SKM-1 treated with dmso at 0.1 percent for 144 hours (cell line): ENCODE results near the gene NMT1.
"Not testable (repeated sequence)": the region's sequence is repeated elsewhere in the genome, so short reads cannot be mapped to it uniquely, and the experiment has no call there.

Experiments
- DNase-seq: peaks from one replicate; lab custom pipeline; 2025; ENCODE audit not compliant: unreplicated experiment; lab: John Stamatoyannopoulos, UW

NMT1 gene

GRCh38 chr17:45036691-45037090, 24.4 kb upstream of the NMT1 start:
- no peak for DNase-seq

GRCh38 chr17:45038728-45039634, 22.1 kb upstream of the NMT1 start:
- DNase-seq = no peak

DNA sequence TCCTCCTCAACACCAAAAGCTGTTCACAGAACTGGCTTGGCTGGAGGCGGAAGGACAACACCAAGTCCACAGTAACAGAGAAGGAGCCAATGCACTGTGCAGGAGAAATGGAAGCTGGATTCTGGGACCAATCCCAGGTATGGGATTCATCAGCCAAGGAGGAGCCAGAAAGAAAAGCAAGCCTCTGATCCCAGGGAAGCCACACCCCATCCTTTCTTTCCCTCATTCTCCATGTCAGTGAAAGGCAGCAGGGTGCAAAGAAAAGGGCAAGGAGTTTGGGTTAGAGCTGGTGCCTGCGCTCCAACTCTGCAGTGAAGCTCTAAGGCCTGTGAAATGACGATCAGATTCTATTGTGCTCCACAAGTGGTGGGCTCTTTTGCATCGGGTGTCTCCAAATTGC, 20.7 kb upstream of the NMT1 start:
- no peak for DNase-seq

- DNase-seq = no peak
Measured at GRCh38 chr17:45042346-45043120, 18.6 kb upstream of the NMT1 start.

- DNase-seq = no peak
Measured at GRCh38 chr17:45043813-45044540, 17.1 kb upstream of the NMT1 start.

DNA sequence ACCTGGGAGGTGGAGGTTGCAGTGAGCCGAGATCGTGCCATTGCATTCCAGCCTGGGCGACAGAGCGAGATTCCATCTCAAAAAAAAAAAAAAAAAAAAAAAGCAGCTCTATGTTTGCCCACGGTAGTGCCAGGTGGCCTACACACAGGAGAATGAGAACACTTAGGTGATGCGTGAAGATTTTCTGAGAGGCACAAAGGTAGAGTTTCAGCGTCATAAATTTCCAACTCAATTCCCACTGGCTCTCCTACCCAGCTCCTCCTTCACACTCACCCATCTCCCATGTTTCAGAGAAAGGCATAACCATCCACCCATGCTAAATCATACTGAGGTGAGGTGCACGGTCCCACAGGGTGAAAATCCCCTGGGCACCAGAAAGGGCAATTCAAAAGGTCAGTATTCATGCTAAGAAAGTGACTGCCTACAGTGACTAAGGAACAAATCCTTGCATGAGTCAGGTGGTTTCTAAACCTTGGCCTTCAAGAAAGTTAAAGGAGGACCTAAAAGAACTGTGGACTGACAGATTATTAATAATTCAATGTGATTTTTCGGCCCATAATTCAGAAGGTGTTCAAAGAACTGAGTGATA, 14.5 kb upstream of the NMT1 start:
- no peak for DNase-seq

DNA sequence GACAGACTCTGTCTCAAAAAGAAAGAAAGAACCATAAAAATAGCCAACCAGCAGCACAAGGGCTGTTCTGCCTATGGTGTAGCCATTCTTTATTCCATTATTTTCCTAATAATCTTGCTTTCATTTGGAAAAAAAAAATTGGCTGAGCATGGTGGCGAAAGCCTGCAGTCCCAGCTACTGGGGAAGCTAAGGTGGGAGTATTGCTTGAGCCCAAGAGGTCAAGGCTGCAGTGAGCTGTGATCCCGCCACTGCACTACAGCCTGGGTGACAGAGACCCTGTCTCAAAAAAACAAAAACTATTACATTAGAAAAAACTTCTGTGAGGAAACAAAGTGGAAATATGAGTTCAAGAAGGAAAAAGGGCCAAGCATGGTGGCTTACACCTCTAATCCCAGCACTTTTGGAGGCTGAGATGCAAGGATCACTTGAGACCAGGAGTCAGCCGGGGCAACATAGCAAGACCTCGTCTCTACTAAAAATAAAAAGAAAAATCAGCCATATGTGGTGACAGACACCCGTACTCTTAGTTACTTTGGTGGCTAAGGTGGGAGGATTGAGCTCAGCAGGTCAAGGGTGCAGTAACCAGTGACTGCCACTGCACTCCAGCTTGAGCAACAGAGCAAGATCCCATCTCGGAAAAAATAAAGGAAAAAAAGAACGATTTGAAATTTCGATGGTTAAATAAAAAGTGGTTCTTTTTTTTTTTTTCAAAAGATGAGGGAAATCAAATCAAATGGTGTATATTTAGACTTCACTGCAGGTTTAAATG, 12.1 kb upstream of the NMT1 start:
- DNase-seq = no peak

DNA sequence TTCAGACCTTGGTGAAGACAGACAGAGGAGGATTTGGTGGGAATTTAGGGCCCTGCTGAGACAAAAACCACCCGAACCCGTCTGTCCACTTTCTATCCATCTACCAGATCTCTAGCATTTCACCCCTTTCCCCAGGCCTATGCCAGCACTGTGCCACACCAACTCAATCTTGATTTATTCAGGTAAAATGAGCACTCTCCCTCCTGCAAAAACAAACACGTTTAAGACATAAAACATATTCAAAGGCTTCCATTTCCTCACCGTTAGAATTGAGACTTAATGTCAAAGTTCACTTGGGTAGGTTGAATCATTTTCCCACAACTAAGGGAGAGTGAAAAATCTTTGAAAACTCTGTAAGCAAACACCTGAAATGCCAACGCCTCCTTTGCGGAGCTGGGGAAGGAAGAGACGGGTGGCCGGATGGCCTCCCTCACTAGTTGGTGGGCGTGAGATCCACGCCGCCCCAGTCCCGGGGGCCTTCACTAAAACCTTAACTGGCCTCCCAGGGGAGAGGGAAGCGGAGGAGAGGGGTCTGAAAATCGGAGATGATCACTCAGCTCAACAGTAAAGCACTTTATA, 10.5 kb upstream of the NMT1 start:
- no peak for DNase-seq

DNA sequence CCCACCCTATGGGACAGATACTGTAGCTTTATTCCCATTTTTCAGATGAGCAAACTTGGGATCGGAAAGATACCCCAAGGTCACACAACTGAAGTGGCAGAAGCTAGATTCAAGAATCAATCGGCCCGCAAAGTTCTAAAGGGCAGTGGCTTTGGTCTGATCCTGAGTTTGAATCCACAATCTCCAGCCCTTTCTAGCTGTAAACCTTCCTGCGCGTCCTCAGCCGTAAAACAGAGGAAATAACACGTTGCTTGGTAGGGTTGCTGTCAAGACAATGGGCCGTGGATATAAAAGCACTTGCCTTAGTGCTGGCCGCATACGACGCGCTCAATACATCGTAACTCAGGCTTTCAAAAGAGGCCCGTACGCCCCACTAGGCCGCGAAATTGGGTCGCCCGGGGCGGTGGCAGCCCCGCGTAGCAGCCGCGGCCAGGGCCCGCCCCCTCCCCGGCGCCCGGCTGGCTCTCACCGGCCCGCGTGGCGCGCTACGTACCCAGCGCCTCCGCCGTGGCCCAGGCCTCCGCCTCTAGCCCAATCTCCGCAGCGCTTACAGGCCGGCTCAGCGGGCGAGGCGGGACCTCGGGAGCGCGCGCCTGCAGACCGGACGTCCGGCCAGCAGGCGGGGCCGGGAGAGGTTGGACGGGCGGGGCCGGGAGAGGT, 9.9 kb upstream of the NMT1 start, which contains the start of gene DCAKD:
Gene DCAKD (minus strand): TSS at position 573 of the 660 bp plus-strand sequence. CDS start 16,747 bp downstream, outside the sequence.
- peak; percentile 95 for DNase-seq

GRCh38 chr17:45051720-45052051, 9.4 kb upstream of the NMT1 start:
- DNase-seq = not testable (repeated sequence)

GRCh38 chr17:45052052-45052772, 8.9 kb upstream of the NMT1 start:
- DNase-seq = peak; percentile 60

DNA sequence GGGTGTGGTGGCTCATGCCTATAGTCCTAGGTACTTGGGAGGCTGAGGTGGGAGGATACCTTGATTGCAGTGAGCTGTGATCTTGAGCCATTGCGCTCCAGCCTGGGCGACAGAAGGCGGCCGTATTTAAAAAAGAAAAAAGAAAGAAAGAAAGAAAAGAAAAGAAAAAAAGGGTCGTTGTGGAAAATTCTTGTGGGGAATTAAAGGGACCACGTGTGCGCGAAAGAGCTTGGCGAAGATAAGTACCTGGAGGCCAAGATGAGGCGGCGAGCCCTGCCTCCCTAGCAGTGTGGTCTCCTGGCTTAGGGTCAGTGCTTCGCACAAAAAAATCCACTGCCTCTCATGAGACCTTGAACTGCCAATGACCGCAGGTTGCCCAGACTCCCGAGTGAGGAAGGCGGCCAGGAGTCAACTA, 728 bp upstream of the NMT1 start:
- DNase-seq = no peak

DNA sequence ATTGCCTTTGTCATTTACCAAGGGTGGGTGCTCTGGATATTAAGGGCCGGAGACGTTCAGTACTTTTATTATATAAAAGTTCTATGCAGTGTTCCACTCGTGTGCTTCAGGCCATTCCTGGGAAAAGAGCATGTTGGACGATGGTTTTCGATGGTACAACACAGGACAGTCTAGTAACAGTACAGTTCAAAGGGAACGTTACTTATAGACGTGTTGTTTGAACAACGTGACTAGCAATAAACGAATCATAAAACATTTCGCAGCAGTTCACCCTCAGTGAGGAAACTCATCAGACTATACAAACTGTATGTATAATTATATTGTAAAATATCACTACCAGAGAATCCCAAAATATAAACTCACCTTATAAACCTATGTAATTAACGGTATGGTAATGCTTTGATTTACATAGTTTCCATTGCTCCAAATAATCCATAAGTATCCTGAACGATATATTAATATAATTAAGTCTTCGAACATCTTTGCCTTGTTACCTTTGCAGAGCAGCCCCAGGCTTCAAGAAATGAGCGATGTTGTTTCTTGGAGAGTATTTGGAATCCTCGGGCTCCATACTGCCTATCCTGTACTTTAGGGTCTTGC, 589 bp downstream of the NMT1 start:
- no peak for DNase-seq

DNA sequence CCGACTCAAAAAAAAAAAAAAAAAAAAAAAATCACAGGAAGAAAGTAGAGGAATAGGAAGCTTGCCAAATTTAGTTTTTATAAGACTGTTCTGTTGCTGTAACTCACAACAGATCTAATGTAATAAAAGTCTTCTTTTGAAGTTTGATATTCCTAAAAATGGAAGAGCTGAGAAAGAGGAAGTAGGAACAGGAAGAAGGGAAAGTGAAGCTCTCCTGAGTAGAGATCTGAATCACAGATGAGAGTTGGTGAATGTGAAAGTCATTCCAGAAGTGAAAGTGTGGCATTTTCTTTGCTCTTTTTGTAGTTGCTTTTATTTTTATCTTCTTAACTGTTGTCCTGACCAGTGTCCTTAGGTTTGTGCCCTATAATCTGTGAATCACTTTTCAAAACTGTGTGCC, 2.1 kb downstream of the NMT1 start:
- DNase-seq = no peak

DNA sequence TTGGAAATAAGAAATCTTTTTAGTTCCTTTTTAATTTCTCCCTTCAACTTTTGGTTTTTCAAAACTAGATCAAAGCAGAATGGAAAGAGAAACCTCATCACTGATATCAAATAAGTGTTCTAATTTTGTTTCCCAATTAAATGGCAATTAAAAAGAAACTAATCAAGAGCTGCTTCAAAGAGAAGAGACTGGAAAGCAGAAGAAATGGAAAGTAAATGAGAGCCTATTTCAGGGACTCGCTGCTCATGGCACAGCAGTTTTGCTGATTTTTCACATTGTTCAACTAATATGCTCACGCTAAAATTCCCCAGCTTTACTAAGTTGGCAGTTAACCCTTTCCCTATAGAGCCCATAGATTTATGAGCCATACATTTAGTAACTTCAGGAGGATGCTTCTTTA, 6.5 kb downstream of the NMT1 start:
- no peak for DNase-seq

- DNase-seq = no peak
Measured at GRCh38 chr17:45070001-45070400, 8.9 kb downstream of the NMT1 start.

- no peak for DNase-seq
Measured at GRCh38 chr17:45070809-45071208, 9.7 kb downstream of the NMT1 start.

DNA sequence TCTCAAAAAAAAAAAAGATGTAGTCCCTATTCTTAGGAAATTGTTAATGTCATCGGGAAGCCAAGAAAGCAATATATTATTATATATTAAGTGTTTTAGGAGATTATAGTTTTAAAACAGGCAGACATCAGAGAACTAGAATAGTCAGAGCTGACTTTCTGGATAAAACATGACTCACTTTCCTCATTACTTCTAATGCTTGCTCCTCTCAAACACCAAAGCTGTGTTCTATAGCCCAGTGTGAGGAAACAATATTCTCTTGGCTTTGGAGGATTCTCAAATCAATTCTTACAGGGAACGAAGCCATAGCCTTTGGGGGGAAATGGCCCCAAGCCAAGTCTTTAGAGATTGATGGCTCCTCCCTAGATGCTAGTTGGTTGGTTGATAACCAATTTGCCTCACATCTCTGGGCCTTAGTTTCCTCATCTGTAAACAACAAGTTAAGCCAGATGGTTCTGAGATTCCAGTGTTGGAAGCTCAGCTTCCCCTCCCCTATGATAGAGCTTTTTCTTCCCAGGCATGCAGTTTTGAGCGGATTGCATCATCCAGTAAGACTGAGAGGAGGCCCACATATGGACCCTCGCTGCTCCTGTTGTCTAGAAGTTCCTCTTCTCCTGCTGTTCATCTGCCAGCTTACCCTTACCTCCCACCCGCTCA, 12.4 kb downstream of the NMT1 start:
- DNase-seq = peak; percentile 24
